Measurements from ENCODE around the gene ATG101.

The ATG101 gene

GRCh38 chr12:52023976-52024688 is 45.6 kb upstream of the ATG101 start:
- no peak for TF ChIP-seq CSRNP3 (CRISPR knock-in tag; IDR thresholded peaks at IDR 0.05)
- no peak for TF ChIP-seq GLIS3 (CRISPR knock-in tag; IDR thresholded peaks at IDR 0.05)
- TF ChIP-seq ISL1 (CRISPR knock-in tag; IDR thresholded peaks at IDR 0.05): no peak
- no peak for TF ChIP-seq CSDC2 (CRISPR knock-in tag; IDR thresholded peaks at IDR 0.05)
- no peak for TF ChIP-seq ZFP30 (CRISPR knock-in tag; IDR thresholded peaks at IDR 0.05)
- TF ChIP-seq ZNF8 (CRISPR knock-in tag; IDR thresholded peaks at IDR 0.05): no peak
- no peak for TF ChIP-seq PPARA (CRISPR knock-in tag; IDR thresholded peaks at IDR 0.05; ENCODE audit: borderline replicate concordance)
- no peak for TF ChIP-seq OSR1 (CRISPR knock-in tag; IDR thresholded peaks at IDR 0.05)
- TF ChIP-seq ZNF565 (CRISPR knock-in tag; conservative IDR thresholded peaks at IDR 0.05; ENCODE audit: low read depth): no peak
- TF ChIP-seq BACH2 (CRISPR knock-in tag; IDR thresholded peaks at IDR 0.05; ENCODE audit: borderline replicate concordance): no peak
- TF ChIP-seq ESRRG (CRISPR knock-in tag; IDR thresholded peaks at IDR 0.05): no peak
- TF ChIP-seq ARNTL (CRISPR knock-in tag; IDR thresholded peaks at IDR 0.05; ENCODE audit: borderline replicate concordance, low read depth): no peak
- TF ChIP-seq, protein P1, sequence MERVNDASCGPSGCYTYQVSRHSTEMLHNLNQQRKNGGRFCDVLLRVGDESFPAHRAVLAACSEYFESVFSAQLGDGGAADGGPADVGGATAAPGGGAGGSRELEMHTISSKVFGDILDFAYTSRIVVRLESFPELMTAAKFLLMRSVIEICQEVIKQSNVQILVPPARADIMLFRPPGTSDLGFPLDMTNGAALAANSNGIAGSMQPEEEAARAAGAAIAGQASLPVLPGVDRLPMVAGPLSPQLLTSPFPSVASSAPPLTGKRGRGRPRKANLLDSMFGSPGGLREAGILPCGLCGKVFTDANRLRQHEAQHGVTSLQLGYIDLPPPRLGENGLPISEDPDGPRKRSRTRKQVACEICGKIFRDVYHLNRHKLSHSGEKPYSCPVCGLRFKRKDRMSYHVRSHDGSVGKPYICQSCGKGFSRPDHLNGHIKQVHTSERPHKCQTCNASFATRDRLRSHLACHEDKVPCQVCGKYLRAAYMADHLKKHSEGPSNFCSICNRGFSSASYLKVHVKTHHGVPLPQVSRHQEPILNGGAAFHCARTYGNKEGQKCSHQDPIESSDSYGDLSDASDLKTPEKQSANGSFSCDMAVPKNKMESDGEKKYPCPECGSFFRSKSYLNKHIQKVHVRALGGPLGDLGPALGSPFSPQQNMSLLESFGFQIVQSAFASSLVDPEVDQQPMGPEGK (CRISPR knock-in tag; IDR thresholded peaks at IDR 0.05; ENCODE audit: borderline replicate concordance): no peak
- ATAC-seq: peak; percentile 1; the same call in 1 of the 3 replicates

GRCh38 chr12:52024845-52025230 is 44.9 kb upstream of the ATG101 start:
- TF ChIP-seq ESRRG (CRISPR knock-in tag; IDR thresholded peaks at IDR 0.05) (no peak), TCF4 (CRISPR knock-in tag; IDR thresholded peaks at IDR 0.05; ENCODE audit: borderline replicate concordance) (no peak), CREB5 (CRISPR knock-in tag; IDR thresholded peaks at IDR 0.05; ENCODE audit: low read depth) (no peak), CSRNP3 (CRISPR knock-in tag; IDR thresholded peaks at IDR 0.05) (no peak), OSR1 (CRISPR knock-in tag; IDR thresholded peaks at IDR 0.05) (no peak), ISL1 (CRISPR knock-in tag; IDR thresholded peaks at IDR 0.05) (no peak), PPARA (CRISPR knock-in tag; IDR thresholded peaks at IDR 0.05; ENCODE audit: borderline replicate concordance) (no peak)
- TF ChIP-seq, protein P2, sequence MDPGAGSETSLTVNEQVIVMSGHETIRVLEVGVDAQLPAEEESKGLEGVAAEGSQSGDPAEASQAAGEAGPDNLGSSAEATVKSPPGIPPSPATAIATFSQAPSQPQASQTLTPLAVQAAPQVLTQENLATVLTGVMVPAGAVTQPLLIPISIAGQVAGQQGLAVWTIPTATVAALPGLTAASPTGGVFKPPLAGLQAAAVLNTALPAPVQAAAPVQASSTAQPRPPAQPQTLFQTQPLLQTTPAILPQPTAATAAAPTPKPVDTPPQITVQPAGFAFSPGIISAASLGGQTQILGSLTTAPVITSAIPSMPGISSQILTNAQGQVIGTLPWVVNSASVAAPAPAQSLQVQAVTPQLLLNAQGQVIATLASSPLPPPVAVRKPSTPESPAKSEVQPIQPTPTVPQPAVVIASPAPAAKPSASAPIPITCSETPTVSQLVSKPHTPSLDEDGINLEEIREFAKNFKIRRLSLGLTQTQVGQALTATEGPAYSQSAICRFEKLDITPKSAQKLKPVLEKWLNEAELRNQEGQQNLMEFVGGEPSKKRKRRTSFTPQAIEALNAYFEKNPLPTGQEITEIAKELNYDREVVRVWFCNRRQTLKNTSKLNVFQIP (CRISPR knock-in tag; IDR thresholded peaks at IDR 0.05; ENCODE audit: borderline replicate concordance, low read depth): no peak
- ATAC-seq: no peak

DNA sequence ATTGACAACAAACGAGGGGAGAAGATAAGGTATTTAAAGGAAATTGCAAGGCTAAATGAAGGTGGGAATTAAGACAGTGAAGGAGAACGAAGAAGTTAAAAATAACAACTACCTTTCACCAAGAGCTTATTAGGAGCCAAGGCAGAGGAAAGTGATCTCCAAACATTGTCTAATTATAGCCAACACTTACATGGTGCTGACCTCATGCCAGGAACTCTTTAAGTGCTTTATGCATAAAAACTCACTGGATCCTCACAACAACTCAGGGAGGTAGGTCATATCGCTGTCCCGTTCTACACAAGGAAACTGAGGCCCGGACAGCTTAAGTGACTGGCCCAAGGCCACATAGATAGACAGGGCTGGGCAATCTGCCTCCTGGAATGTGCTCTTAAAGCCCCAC is 43.5 kb upstream of the ATG101 start:
- ATAC-seq: no peak
- TF ChIP-seq, protein P3, sequence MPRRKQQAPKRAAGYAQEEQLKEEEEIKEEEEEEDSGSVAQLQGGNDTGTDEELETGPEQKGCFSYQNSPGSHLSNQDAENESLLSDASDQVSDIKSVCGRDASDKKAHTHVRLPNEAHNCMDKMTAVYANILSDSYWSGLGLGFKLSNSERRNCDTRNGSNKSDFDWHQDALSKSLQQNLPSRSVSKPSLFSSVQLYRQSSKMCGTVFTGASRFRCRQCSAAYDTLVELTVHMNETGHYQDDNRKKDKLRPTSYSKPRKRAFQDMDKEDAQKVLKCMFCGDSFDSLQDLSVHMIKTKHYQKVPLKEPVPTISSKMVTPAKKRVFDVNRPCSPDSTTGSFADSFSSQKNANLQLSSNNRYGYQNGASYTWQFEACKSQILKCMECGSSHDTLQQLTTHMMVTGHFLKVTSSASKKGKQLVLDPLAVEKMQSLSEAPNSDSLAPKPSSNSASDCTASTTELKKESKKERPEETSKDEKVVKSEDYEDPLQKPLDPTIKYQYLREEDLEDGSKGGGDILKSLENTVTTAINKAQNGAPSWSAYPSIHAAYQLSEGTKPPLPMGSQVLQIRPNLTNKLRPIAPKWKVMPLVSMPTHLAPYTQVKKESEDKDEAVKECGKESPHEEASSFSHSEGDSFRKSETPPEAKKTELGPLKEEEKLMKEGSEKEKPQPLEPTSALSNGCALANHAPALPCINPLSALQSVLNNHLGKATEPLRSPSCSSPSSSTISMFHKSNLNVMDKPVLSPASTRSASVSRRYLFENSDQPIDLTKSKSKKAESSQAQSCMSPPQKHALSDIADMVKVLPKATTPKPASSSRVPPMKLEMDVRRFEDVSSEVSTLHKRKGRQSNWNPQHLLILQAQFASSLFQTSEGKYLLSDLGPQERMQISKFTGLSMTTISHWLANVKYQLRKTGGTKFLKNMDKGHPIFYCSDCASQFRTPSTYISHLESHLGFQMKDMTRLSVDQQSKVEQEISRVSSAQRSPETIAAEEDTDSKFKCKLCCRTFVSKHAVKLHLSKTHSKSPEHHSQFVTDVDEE (CRISPR knock-in tag; IDR thresholded peaks at IDR 0.05): no peak
- TF ChIP-seq RARB (CRISPR knock-in tag; IDR thresholded peaks at IDR 0.05) (no peak), ZFP30 (CRISPR knock-in tag; IDR thresholded peaks at IDR 0.05) (no peak), TCF4 (CRISPR knock-in tag; IDR thresholded peaks at IDR 0.05; ENCODE audit: borderline replicate concordance) (no peak), ZC3H10 (CRISPR knock-in tag; IDR thresholded peaks at IDR 0.05) (no peak)
